Ascending aorta (tissue), 2 donors: ENCODE measurements around the gene NCOA3. TPM values are rescaled to one million over a fixed set of nuclear protein-coding genes. Genes with fewer than 3 reads are reported as not detected.

Source experiments
- DNase-seq, 2 donors: peaks; one replicate each; pipeline ENCODE4 v3.0.0-alpha.2; 2019; ENCODE audit warnings: low spot score in 2 of 2
- H3K27ac ChIP-seq, 2 donors: fragments of 200-600 bp; sonication (generic); one replicate each; pipeline ENCODE4 v1.5.1; 2016 to 2017; ENCODE audit warnings: mild to moderate bottlenecking in 1 of 2
- H3K27me3 ChIP-seq: fragments of 200-600 bp; sonication (generic); one replicate; pipeline ENCODE4 v1.5.1; 2017
- H3K36me3 ChIP-seq, 2 donors: fragments of 200-600 bp; sonication (generic); one replicate each; pipeline ENCODE4 v1.5.1; 2016
- H3K4me1 ChIP-seq, 2 donors: fragments of 200-600 bp; sonication (generic); one replicate each; pipeline ENCODE4 v1.5.1; 2016 to 2017; ENCODE audit warnings: mild to moderate bottlenecking in 1 of 2
- H3K4me3 ChIP-seq, 2 donors: fragments of 200-600 bp; sonication (generic); one replicate each; pipeline ENCODE4 v1.5.1; 2016 to 2017; ENCODE audit warnings: mild to moderate bottlenecking in 1 of 2
- H3K9me3 ChIP-seq, 2 donors: fragments of 200-600 bp; sonication (generic); one replicate each; pipeline ENCODE4 v1.5.1; 2016
- CTCF ChIP-seq, 3 experiments: fragments of 200-600 bp in 2 of 3; fragments of 450-650 bp in 1 of 3; sonication (generic) in 2 of 3; IDR thresholded peaks; one replicate each; pipeline ENCODE4 v1.5.1; 2016 to 2019; ENCODE audit warnings: antibody characterized with exemption in 3 of 3, mild to moderate bottlenecking in 1 of 3, moderate library complexity in 1 of 3
- intact Hi-C: fragments of 100-400 bp; cut with DNase I; formaldehyde crosslinking; loops from one replicate; pipeline ENCODE4 v1.15.1; 2023
- total RNA-seq: library from RNA; depleted of rRNA; stranded (reverse); fragments of >200 nt; gene quantifications from one replicate; pipeline ENCODE4 v1.1.0, GENCODE V29; 2016

The NCOA3 gene
- total RNA-seq, 1 donor from 2014 or later: 26.3 TPM

GRCh38 chr20:47545499-47545898 lies 43.8 kb downstream of the NCOA3 start:
- H3K9me3 ChIP-seq: no peaks in the 10 kb centered on the region
- TF ChIP-seq CTCF (IDR thresholded peaks at IDR 0.05): no peak
- no peaks in the 10 kb centered on the region for H3K36me3 ChIP-seq
- no peak overlapping the region for H3K27ac ChIP-seq
- DNase-seq: no peak
- intact Hi-C loops: no loop called here
- peaks cover 0 to 17% of the 10 kb centered on the region in 2 donors for H3K4me1 ChIP-seq
- H3K4me3 ChIP-seq: no peak overlapping the region
- no peaks in the 10 kb centered on the region for H3K27me3 ChIP-seq

- no peaks in the 10 kb centered on the region for H3K9me3 ChIP-seq
- no peaks in the 10 kb centered on the region for H3K27me3 ChIP-seq
- no peak for TF ChIP-seq CTCF (IDR thresholded peaks at IDR 0.05)
- DNase-seq: no peak
- H3K4me3 ChIP-seq: no peak overlapping the region
- no peaks in the 10 kb centered on the region for H3K36me3 ChIP-seq
- H3K4me1 ChIP-seq: peaks cover 0 to 13% of the 10 kb centered on the region in 2 donors
- intact Hi-C loops: no loop called here
- no peak overlapping the region for H3K27ac ChIP-seq
Measured at GRCh38 chr20:47546184-47547033, 44.7 kb downstream of the NCOA3 start.

GRCh38 chr20:47547034-47547387 lies 45.3 kb downstream of the NCOA3 start:
- Histone ChIP-seq H3K9me3 (no peaks in the 10 kb centered on the region), H3K4me1 (peaks cover 0 to 13% of the 10 kb centered on the region in 2 donors), H3K27ac (no peak overlapping the region), H3K27me3 (no peaks in the 10 kb centered on the region), H3K4me3 (no peak overlapping the region), H3K36me3 (no peaks in the 10 kb centered on the region)
- TF ChIP-seq CTCF (IDR thresholded peaks at IDR 0.05): no peak
- intact Hi-C loops: no loop called here
- no peak for DNase-seq

GRCh38 chr20:47549671-47550070 lies 48.0 kb downstream of the NCOA3 start:
- no peaks in the 10 kb centered on the region for H3K36me3 ChIP-seq
- no peaks in the 10 kb centered on the region for H3K9me3 ChIP-seq
- H3K27ac ChIP-seq: no peak overlapping the region
- DNase-seq: no peak
- intact Hi-C loops: no loop called here
- no peak overlapping the region for H3K4me3 ChIP-seq
- H3K27me3 ChIP-seq: no peaks in the 10 kb centered on the region
- no peak for TF ChIP-seq CTCF (IDR thresholded peaks at IDR 0.05)
- peaks cover 0 to 8% of the 10 kb centered on the region in 2 donors for H3K4me1 ChIP-seq

- Histone ChIP-seq H3K4me1 (peaks cover 0 to 3% of the 10 kb centered on the region in 2 donors), H3K27me3 (no peaks in the 10 kb centered on the region), H3K9me3 (no peaks in the 10 kb centered on the region), H3K27ac (no peak overlapping the region), H3K36me3 (no peaks in the 10 kb centered on the region), H3K4me3 (no peak overlapping the region)
- no peak for DNase-seq
- TF ChIP-seq CTCF (IDR thresholded peaks at IDR 0.05): no peak
- intact Hi-C loops: no loop called here
Measured at GRCh38 chr20:47551222-47551621, 49.5 kb downstream of the NCOA3 start.
